GM12891 (cell line): Measurements from ENCODE around the gene RNASE7.

ENCODE experiments used
- POLR2A ChIP-seq: IDR thresholded peaks from 2 replicates; pipeline ENCODE4 v1.6.1; 2011; ENCODE audit warnings: low read depth, low read length, control low read depth
- POLR2AphosphoS5 ChIP-seq: IDR thresholded peaks from 2 replicates; pipeline ENCODE4 v1.6.1; 2011; ENCODE audit warnings: low read depth, low read length, control low read depth
- SPI1 ChIP-seq: IDR thresholded peaks from 2 replicates; pipeline ENCODE4 v1.6.1; 2011; ENCODE audit warnings: low read depth, low read length, control low read depth

- TF ChIP-seq POLR2AphosphoS5 (no peak), POLR2A (no peak), SPI1 (no peak)
Measured at GRCh38 chr14:21023817-21024584, 18.2 kb upstream of the RNASE7 start.
